Trophoblast cell (in vitro differentiated cells and primary cell): ENCODE data around the gene CPLX1.
A peak's percentile ranks its signal among the peaks of the same experiment; 100 is the strongest.

ENCODE experiments used
- DNase-seq, 2 donors: peaks; one replicate each; pipeline ENCODE4 v3.0.0-alpha.2; 2016
- H2AFZ ChIP-seq: 2 replicates; pipeline ENCODE4 v1.6.1; 2013; ENCODE audit warnings: low read length, moderate library complexity, mild to moderate bottlenecking; ENCODE audit not compliant: insufficient read depth, poor library complexity
- H2AK5ac ChIP-seq: 2 replicates; pipeline ENCODE4 v1.6.1; 2013; ENCODE audit warnings: mild to moderate bottlenecking, low read length
- H2BK120ac ChIP-seq: 2 replicates; pipeline ENCODE4 v1.6.1; 2013; ENCODE audit warnings: low read length, mild to moderate bottlenecking, moderate library complexity; ENCODE audit not compliant: insufficient read depth, poor library complexity
- H2BK12ac ChIP-seq: 2 replicates; pipeline ENCODE4 v1.6.1; 2013; ENCODE audit warnings: mild to moderate bottlenecking, low read length, moderate library complexity
- H2BK5ac ChIP-seq: 2 replicates; pipeline ENCODE4 v1.6.1; 2013; ENCODE audit warnings: low read length, low read depth, moderate library complexity, mild to moderate bottlenecking; ENCODE audit not compliant: poor library complexity
- H3K14ac ChIP-seq: 2 replicates; pipeline ENCODE4 v1.6.1; 2013; ENCODE audit warnings: mild to moderate bottlenecking, low read length
- H3K18ac ChIP-seq: 2 replicates; pipeline ENCODE4 v1.6.1; 2013; ENCODE audit warnings: mild to moderate bottlenecking, low read length
- H3K23ac ChIP-seq: 2 replicates; pipeline ENCODE4 v1.6.1; 2013; ENCODE audit warnings: low read length
- H3K27ac ChIP-seq: 2 replicates; pipeline ENCODE4 v1.5.1; 2013; ENCODE audit warnings: low read depth, mild to moderate bottlenecking, inconsistent platforms, low read length, moderate library complexity
- H3K27me3 ChIP-seq: 2 replicates; pipeline ENCODE4 v1.6.1; 2013; ENCODE audit warnings: inconsistent platforms, mild to moderate bottlenecking, low read length, moderate library complexity; ENCODE audit not compliant: insufficient read depth
- H3K36me3 ChIP-seq, 2 experiments: 1 replicate in 1 of 2; 2 replicates in 1 of 2; pipeline ENCODE4 v1.6.1; 2013; ENCODE audit warnings: low read length in 2 of 2, mild to moderate bottlenecking in 2 of 2, moderate library complexity in 1 of 2; ENCODE audit not compliant: insufficient read depth in 2 of 2, control insufficient read depth in 1 of 2
- H3K4ac ChIP-seq: 2 replicates; pipeline ENCODE4 v1.6.1; 2013; ENCODE audit warnings: low read depth, mild to moderate bottlenecking, low read length, moderate library complexity
- H3K4me1 ChIP-seq, 2 experiments: 1 replicate in 1 of 2; 2 replicates in 1 of 2; pipeline ENCODE4 v1.6.1; 2013; ENCODE audit warnings: low read length in 2 of 2, mild to moderate bottlenecking in 2 of 2, moderate library complexity in 1 of 2; ENCODE audit not compliant: insufficient read depth in 2 of 2, control insufficient read depth in 1 of 2
- H3K4me2 ChIP-seq: 2 replicates; pipeline ENCODE4 v1.6.1; 2013; ENCODE audit warnings: inconsistent platforms, mild to moderate bottlenecking, low read length, moderate library complexity
- H3K4me3 ChIP-seq: 2 replicates; pipeline ENCODE4 v1.5.1; 2013; ENCODE audit warnings: mild to moderate bottlenecking, low read depth, low read length, inconsistent platforms
- H3K79me1 ChIP-seq: one replicate; pipeline ENCODE4 v1.6.1; 2013; ENCODE audit warnings: low read length
- H3K79me2 ChIP-seq: 2 replicates; pipeline ENCODE4 v1.6.1; 2013; ENCODE audit warnings: low read length, mild to moderate bottlenecking; ENCODE audit not compliant: control insufficient read depth, insufficient read depth, poor library complexity
- H3K9ac ChIP-seq: 2 replicates; pipeline ENCODE4 v1.6.1; 2013; ENCODE audit warnings: mild to moderate bottlenecking, low read length
- H3K9me3 ChIP-seq: 2 replicates; pipeline ENCODE4 v1.6.1; 2013; ENCODE audit warnings: low read depth, mild to moderate bottlenecking, control low read depth, inconsistent platforms, low read length; ENCODE audit not compliant: insufficient read depth
- H4K12ac ChIP-seq: 2 replicates; pipeline ENCODE4 v1.6.1; 2013; ENCODE audit warnings: low read depth, mild to moderate bottlenecking, low read length, moderate library complexity
- H4K8ac ChIP-seq: 2 replicates; pipeline ENCODE4 v1.6.1; 2013; ENCODE audit warnings: low read depth, mild to moderate bottlenecking, low read length, moderate library complexity
- H4K91ac ChIP-seq: one replicate; pipeline ENCODE4 v1.6.1; 2013; ENCODE audit warnings: low read depth, mild to moderate bottlenecking, low read length, moderate library complexity
- WGBS: extraction: QIAGEN DNeasy Blood & Tissue Kit; methylation state at CpG from one replicate; pipeline ENCODE4 v1.1.7; 2013; ENCODE audit warnings: missing lambda C conversion rate; ENCODE audit not compliant: insufficient read length, insufficient coverage; ENCODE audit errors: extremely low coverage; 5-methylcytosine and 5-hydroxymethylcytosine counted together

CPLX1 gene

DNA sequence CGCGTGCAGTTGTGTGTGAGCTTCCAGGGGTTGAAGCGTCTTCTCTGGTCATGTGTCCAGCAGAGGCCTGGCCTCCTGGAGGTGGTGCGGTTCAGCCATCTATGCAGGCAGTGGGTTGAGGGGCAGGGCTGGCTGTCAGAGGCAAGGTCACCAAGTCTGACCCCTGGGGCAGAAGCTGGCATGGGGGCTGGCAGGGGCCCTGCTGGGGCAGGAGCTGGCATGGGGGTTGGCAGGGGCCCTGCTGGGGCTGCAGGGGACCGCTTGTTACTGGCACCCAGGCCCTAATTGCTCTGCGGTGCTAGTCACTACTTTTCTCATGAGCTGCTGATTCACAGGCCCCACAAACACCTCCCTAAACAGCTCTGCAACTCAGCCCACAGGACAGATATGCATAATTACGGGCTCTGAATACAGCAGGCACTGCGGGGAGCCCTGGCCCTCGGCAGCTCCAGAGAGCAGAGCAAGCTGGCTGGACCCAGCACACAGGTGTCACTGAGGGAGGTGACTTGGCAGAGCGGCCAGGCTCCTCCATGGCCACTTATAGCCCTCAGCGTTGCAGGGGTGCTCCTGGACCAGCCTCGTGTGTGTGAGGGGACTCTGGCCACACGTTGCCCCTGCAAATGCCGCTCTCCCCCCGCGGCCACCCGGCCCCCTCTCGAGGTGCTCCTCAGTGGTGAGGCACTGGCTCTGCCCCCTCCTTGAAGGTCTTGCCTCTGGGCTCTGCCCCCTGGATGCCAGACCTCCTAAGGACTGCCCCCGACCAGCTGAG lies 32.7 kb downstream of the CPLX1 start:
- H3K23ac ChIP-seq: no peak overlapping the region
- H3K14ac ChIP-seq: no peak overlapping the region
- H2BK12ac ChIP-seq: no peak overlapping the region
- no peak overlapping the region for H4K8ac ChIP-seq
- no peaks in the 10 kb centered on the region for H3K36me3 ChIP-seq
- DNase-seq: no peak
- no peaks in the 10 kb centered on the region for H3K79me2 ChIP-seq
- H3K79me1 ChIP-seq: no peaks in the 10 kb centered on the region
- H3K4me1 ChIP-seq: peaks cover 3 to 5% of the 10 kb centered on the region in 2 experiments
- H3K27me3 ChIP-seq: peaks cover 24% of the 10 kb centered on the region
- no peak overlapping the region for H3K4me3 ChIP-seq
- no peak overlapping the region for H2AFZ ChIP-seq
- H4K12ac ChIP-seq: no peak overlapping the region
- H2BK5ac ChIP-seq: no peak overlapping the region
- H3K9me3 ChIP-seq: peaks cover 3% of the 10 kb centered on the region
- H3K18ac ChIP-seq: no peak overlapping the region
- no CpG with 5 or more reads among the region's 19 CpGs for WGBS
- no peak overlapping the region for H3K4me2 ChIP-seq
- H3K27ac ChIP-seq: no peak overlapping the region
- no peak overlapping the region for H2BK120ac ChIP-seq
- H3K4ac ChIP-seq: no peak overlapping the region
- H4K91ac ChIP-seq: no peak overlapping the region
- H2AK5ac ChIP-seq: no peak overlapping the region
- no peak overlapping the region for H3K9ac ChIP-seq

DNA sequence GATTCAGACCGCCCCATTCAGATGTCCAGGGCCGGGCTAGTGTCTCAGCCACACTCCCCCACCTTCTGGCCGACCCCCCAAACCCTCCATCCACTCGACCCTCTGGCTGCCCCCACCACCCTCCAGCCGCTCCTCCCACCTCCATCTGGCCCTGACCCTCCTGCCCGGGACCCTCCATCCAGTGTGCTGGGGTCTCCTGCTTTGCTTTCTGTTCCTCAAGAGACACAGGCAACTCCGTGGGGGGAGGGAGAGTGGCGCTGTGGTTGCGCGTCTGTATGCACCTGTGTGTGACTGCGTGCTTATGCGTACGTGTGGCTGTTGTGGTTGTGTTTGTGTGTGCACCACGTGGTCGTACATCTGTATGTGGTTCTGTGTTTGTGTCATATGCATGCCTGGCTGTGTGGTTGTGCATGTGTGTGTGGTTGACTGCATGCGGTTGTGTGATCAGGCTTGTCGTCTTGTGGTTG lies 33.3 kb downstream of the CPLX1 start:
- no peak overlapping the region for H2AFZ ChIP-seq
- H3K14ac ChIP-seq: no peak overlapping the region
- no peak overlapping the region for H3K4me3 ChIP-seq
- no peak for DNase-seq
- no CpG with 5 or more reads among the region's 17 CpGs for WGBS
- no peaks in the 10 kb centered on the region for H3K79me2 ChIP-seq
- H3K4me1 ChIP-seq: peaks cover 3 to 5% of the 10 kb centered on the region in 2 experiments
- no peaks in the 10 kb centered on the region for H3K79me1 ChIP-seq
- H3K27ac ChIP-seq: no peak overlapping the region
- no peak overlapping the region for H2BK12ac ChIP-seq
- no peak overlapping the region for H2BK120ac ChIP-seq
- H3K9me3 ChIP-seq: peaks cover 3% of the 10 kb centered on the region
- no peak overlapping the region for H3K18ac ChIP-seq
- no peak overlapping the region for H4K91ac ChIP-seq
- H4K12ac ChIP-seq: no peak overlapping the region
- H4K8ac ChIP-seq: no peak overlapping the region
- H2AK5ac ChIP-seq: no peak overlapping the region
- no peaks in the 10 kb centered on the region for H3K36me3 ChIP-seq
- H3K4ac ChIP-seq: no peak overlapping the region
- H3K9ac ChIP-seq: no peak overlapping the region
- peaks cover 24% of the 10 kb centered on the region for H3K27me3 ChIP-seq
- no peak overlapping the region for H3K23ac ChIP-seq
- no peak overlapping the region for H2BK5ac ChIP-seq
- peak overlapping the region; percentile 10 for H3K4me2 ChIP-seq

DNA sequence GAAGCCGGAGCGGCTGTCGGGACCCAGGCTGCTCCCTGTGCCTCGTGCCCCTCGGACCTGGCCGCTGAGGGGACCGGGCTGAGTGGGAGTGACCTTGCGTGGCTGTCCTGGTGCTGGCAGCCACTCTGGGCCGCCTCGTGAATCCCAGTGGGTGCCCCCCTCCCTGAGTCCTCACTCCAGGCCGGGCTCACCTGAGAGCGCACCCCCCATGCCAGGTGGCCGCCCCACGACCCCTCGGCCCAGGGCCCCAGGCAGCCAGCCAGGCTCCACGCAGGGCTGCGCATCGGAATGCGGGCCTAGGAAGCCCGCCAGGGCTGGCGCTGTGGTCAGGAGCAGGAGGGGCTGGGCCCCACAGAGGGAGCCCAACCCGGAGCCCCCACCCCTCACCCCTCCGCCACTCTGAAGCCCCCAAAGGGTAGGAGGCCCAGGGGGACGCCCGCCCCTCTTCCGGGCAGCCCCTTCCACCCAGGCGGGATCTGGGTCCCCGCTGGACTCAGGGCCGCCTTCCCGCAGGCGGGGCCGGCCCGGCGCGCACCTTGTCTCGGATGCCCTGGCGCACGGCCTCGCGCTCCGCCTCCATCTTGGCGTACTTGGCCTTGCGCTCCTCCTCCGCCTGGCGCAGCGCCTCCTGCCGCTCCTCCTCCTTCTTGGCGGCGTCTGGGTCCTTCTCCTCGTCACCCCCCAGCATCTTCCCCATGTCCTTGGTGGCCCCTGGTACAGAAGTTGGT lies 33.9 kb downstream of the CPLX1 start:
- no peak overlapping the region for H4K12ac ChIP-seq
- H2AK5ac ChIP-seq: no peak overlapping the region

DNA sequence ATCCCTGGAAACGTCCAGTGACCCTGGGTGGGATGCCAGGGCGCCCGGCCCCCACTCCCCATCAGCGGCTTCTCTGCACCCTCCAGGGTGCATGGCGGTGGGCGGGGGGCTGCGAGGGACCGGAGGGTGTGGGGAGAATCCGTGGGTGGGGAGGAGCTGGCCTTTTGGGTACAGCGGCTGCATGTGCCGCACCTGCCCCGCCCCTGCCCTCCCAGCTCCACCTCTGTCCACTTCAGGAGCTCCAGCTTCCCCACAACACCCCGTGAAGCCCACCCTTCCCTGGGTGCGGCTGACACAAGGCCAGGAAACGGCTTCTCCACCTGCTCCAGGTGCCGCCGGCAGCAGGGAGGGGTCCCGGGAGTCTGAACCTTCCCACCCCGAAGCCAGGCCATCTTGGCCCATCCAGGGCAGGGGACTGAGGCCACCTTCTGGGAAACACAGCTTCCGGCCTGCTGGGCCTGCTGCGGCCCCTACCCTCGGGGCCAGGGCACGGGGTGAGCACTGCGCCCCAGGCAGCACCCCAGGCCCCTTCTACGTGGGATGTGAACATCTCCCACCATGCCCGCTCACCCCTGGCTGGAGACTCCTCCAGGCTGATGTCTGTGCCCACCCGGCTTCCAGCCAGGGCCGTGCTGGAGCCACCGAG lies 34.6 kb downstream of the CPLX1 start:
- H4K12ac ChIP-seq: no peak overlapping the region
- no peak overlapping the region for H2BK12ac ChIP-seq
- DNase-seq: no peak
- no peak overlapping the region for H3K4me2 ChIP-seq
- no peak overlapping the region for H2AFZ ChIP-seq
- H4K8ac ChIP-seq: no peak overlapping the region
- H2BK120ac ChIP-seq: no peak overlapping the region
- no peaks in the 10 kb centered on the region for H3K79me1 ChIP-seq
- H3K4ac ChIP-seq: no peak overlapping the region
- WGBS: no CpG with 5 or more reads among the region's 29 CpGs
- no peaks in the 10 kb centered on the region for H3K36me3 ChIP-seq
- H3K27ac ChIP-seq: no peak overlapping the region
- peaks cover 34% of the 10 kb centered on the region for H3K27me3 ChIP-seq
- H3K4me3 ChIP-seq: no peak overlapping the region
- H3K4me1 ChIP-seq: peaks cover 3 to 5% of the 10 kb centered on the region in 2 experiments
- H2AK5ac ChIP-seq: no peak overlapping the region
- H4K91ac ChIP-seq: no peak overlapping the region
- no peak overlapping the region for H2BK5ac ChIP-seq
- no peak overlapping the region for H3K18ac ChIP-seq
- H3K23ac ChIP-seq: no peak overlapping the region
- H3K79me2 ChIP-seq: no peaks in the 10 kb centered on the region
- H3K9me3 ChIP-seq: peaks cover 3% of the 10 kb centered on the region
- H3K9ac ChIP-seq: no peak overlapping the region
- no peak overlapping the region for H3K14ac ChIP-seq

More for the DNA sequence above, 33.9 kb downstream of the CPLX1 start:
- peak overlapping the region; percentile 30 for H3K4me3 ChIP-seq
- H3K23ac ChIP-seq: no peak overlapping the region
- H3K79me2 ChIP-seq: no peaks in the 10 kb centered on the region
- no peaks in the 10 kb centered on the region for H3K79me1 ChIP-seq
- H3K36me3 ChIP-seq: no peaks in the 10 kb centered on the region
- H2AFZ ChIP-seq: no peak overlapping the region
- peaks cover 3% of the 10 kb centered on the region for H3K9me3 ChIP-seq
- no peak overlapping the region for H2BK12ac ChIP-seq
- H3K27ac ChIP-seq: no peak overlapping the region
- H3K9ac ChIP-seq: no peak overlapping the region
- H3K14ac ChIP-seq: no peak overlapping the region
- no peak overlapping the region for H3K18ac ChIP-seq
- no peak overlapping the region for H4K91ac ChIP-seq
- no peak overlapping the region for H2BK5ac ChIP-seq
- H3K4me2 ChIP-seq: peak overlapping the region; percentile 10
- H3K4ac ChIP-seq: no peak overlapping the region
- peaks cover 28% of the 10 kb centered on the region for H3K27me3 ChIP-seq
- H2BK120ac ChIP-seq: no peak overlapping the region
- DNase-seq: peak in 1 of 2 donors; percentile 54
- no peak overlapping the region for H4K8ac ChIP-seq
- peaks cover 3 to 5% of the 10 kb centered on the region in 2 experiments for H3K4me1 ChIP-seq
- no CpG with 5 or more reads among the region's 50 CpGs for WGBS
